Hematopoietic multipotent progenitor cell treated with erythropoietin and hydrocortisone succinate and interleukin-3 and kit ligand, for 8 days (in vitro differentiated cells): Measurements from ENCODE around the gene CDRT4.

Source experiments
- DNase-seq: peaks from one replicate; pipeline ENCODE4 v3.0.0-alpha.2; 2015

The CDRT4 gene

GRCh38 chr17:15388356-15389041 lies 78.9 kb downstream of the CDRT4 start:
- DNase-seq = no peak

- no peak for DNase-seq
Measured at GRCh38 chr17:15386083-15386482, 81.3 kb downstream of the CDRT4 start.
